ENCODE results near the gene PHACTR1.

The PHACTR1 gene

DNA sequence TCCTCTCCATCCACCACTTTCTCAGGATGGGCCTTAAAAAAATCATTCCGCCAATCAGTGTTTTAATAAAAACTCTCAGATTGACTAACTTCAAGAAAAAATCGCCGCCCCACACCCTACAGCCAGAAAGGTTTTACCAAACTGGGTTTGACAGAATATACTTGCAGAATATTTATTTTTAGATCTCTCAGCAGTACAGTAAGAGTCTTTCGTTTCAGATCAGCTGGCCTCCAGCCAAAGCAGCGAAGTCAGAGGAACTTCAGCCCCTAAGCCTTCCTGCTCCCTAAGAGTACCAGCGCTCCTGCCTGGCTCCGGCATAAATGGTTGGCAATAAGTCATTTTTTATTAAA, 587.1 kb downstream of the PHACTR1 start:
- Histone ChIP-seq H3K27me3 (no peaks in the 10 kb centered on the region), H3K4me1 (peaks cover 84% of the 10 kb centered on the region), H3K9me3 (no peaks in the 10 kb centered on the region), H3K4me2 (peak overlapping the region; percentile 90), H3K36me3 (peaks cover 69% of the 10 kb centered on the region), H3K4me3 (no peak overlapping the region; the same call in 1 of the 2 replicates), H3K9ac (peak overlapping the region; percentile 82), H3K27ac (peak overlapping the region; percentile 97), H4K20me1 (no peaks in the 10 kb centered on the region)
- TF ChIP-seq Cebpa-rat (IDR thresholded peaks at IDR 0.05) = no peak

DNA sequence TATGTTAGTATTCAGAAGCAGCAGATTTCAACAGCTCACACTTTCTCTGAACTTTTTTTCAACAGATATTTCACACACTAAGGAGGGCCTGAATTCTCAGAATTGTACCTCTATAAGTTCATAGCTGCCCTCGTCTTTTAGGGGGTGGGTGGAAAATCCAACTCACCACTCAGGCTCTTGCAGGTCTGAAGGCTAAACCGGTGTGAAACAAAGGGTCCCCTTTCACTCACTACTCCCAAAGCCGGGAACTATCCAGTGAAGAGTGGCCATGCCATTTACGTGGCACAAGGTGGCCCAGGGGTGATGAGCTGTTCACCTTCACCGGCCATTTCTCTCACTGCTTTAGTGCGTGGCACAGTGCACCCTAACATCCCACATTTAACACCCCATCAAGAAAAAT, 587.5 kb downstream of the PHACTR1 start:
- H3K9ac ChIP-seq = peak overlapping the region; percentile 82
- no peaks in the 10 kb centered on the region for H3K9me3 ChIP-seq
- H3K4me1 ChIP-seq = peaks cover 84% of the 10 kb centered on the region
- no peak overlapping the region for H3K4me3 ChIP-seq
- no peaks in the 10 kb centered on the region for H4K20me1 ChIP-seq
- H3K27me3 ChIP-seq = no peaks in the 10 kb centered on the region
- peak overlapping the region; percentile 90 for H3K4me2 ChIP-seq
- peaks cover 74% of the 10 kb centered on the region for H3K36me3 ChIP-seq
- peak overlapping the region; percentile 97 for H3K27ac ChIP-seq
- no peak for TF ChIP-seq Cebpa-rat (IDR thresholded peaks at IDR 0.05)

DNA sequence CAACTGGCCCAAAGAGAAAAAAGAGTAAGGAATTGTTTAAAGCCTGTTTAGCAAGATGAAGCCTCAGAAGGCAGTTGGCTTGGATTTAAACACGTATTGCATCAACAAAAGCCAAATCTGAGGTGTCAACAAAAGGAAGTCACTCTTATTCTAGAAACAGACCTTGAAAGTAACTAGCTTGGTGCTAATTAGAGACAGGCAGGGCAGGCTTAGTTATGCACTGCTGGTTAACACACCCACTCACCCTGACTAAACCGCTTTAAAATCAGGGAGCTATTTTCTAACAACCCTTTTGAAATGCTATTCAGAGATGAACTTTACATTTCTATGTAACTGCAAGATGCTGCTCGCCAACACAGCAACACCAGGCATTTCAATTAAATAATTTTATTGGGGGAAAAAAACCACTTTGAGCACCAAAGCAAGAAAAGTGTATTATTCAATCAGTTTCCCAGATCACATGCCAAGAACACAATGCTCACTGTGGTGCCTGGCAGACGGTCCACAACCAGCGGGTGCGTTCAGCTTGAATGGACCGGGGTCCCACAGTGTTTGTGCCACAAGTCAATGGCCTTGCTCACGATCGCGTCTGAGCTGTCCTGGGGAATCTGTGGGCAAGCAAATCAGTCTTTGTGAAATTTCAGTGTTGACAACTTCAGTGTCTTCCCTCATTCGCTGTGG, 588.2 kb downstream of the PHACTR1 start:
- Histone ChIP-seq H3K36me3 (peaks cover 79% of the 10 kb centered on the region), H3K9ac (peak overlapping the region; percentile 82)
- no peak for TF ChIP-seq Cebpa-rat (IDR thresholded peaks at IDR 0.05)

DNA sequence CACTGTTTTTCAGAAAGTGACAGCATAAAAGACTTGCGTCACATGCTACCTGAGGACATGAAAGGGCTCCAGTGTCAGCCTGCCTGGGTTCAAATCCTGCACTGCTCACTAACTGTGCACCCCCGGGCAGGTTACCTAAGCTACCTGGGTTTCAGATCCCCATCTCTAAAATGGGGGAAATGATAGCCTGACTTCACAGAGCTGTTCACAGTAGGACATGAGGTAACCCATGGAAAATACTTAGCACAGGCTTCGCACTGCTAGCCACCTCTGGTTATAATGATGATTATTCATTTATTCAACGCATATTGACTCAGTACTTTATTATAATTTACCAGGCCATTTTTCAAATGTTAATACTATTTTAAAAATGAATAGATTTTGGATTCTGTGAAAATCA, 588.7 kb downstream of the PHACTR1 start:
- Histone ChIP-seq H3K9me3 (no peaks in the 10 kb centered on the region), H3K4me3 (no peak overlapping the region), H3K9ac (peak overlapping the region; percentile 82; the same call in 1 of the 2 replicates), H3K4me2 (peak overlapping the region; percentile 90), H3K4me1 (peaks cover 72% of the 10 kb centered on the region), H4K20me1 (no peaks in the 10 kb centered on the region), H3K27me3 (no peaks in the 10 kb centered on the region), H3K27ac (peak overlapping the region; percentile 97), H3K36me3 (peaks cover 80% of the 10 kb centered on the region)
- TF ChIP-seq Cebpa-rat (IDR thresholded peaks at IDR 0.05) = no peak

More for the DNA sequence above, 588.2 kb downstream of the PHACTR1 start:
- peak overlapping the region; percentile 97 for H3K27ac ChIP-seq
- H3K4me2 ChIP-seq = peak overlapping the region; percentile 90
- no peaks in the 10 kb centered on the region for H3K9me3 ChIP-seq
- H3K4me1 ChIP-seq = peaks cover 78% of the 10 kb centered on the region
- no peaks in the 10 kb centered on the region for H4K20me1 ChIP-seq
- no peaks in the 10 kb centered on the region for H3K27me3 ChIP-seq
- no peak overlapping the region for H3K4me3 ChIP-seq

DNA sequence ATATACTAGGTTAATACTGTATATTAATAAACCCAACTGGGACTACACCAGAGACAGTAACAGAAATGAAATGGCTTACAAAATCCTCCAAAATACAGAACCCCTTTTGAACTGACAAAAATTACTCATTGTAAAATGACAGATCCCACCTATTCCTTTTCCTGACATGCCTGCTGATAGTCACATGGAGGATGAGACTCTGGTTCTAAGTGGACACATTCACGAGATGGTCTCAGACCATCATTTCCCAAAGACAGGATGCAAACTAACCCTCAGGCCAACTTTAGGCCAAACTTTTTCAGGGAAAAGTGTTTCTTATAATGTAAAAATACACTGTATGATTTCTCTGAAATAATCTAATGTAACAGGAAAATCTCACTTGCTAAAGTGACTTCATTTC, 589.2 kb downstream of the PHACTR1 start:
- Histone ChIP-seq H3K36me3 (peaks cover 79% of the 10 kb centered on the region), H3K27ac (no peak overlapping the region), H3K9me3 (no peaks in the 10 kb centered on the region), H4K20me1 (no peaks in the 10 kb centered on the region), H3K4me3 (no peak overlapping the region), H3K4me1 (peaks cover 67% of the 10 kb centered on the region), H3K27me3 (no peaks in the 10 kb centered on the region), H3K9ac (no peak overlapping the region), H3K4me2 (peak overlapping the region; percentile 90)
- no peak for TF ChIP-seq Cebpa-rat (IDR thresholded peaks at IDR 0.05)

DNA sequence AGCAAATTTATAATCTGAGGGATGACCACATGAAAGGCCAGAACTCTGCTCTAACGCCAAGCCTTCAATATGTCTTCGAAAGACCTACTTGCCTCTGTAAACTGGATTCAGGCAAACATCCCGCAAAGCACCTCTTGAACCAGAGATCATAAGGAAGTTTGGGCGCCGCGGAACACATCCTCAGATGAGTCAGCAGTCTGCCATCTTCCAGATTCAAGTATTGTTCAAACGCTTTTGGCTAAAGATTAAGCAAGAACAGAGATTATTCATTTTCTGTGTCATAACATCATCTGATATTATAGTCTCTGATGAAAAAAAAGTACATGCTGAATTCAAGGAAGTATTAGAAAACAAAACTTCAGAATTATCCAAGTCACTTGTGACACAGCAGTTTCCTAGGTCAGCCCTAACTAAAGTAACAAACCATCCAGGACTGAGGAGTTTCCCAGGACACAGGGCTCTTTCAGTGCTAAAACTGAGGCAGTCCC, 591.0 kb downstream of the PHACTR1 start:
- peaks cover 50% of the 10 kb centered on the region for H3K4me1 ChIP-seq
- no peak for TF ChIP-seq Cebpa-rat (IDR thresholded peaks at IDR 0.05)
- no peaks in the 10 kb centered on the region for H3K9me3 ChIP-seq
- no peak overlapping the region for H3K4me3 ChIP-seq
- H4K20me1 ChIP-seq = no peaks in the 10 kb centered on the region
- no peaks in the 10 kb centered on the region for H3K27me3 ChIP-seq
- H3K4me2 ChIP-seq = no peak overlapping the region
- H3K9ac ChIP-seq = no peak overlapping the region
- H3K36me3 ChIP-seq = peaks cover 78% of the 10 kb centered on the region
- H3K27ac ChIP-seq = no peak overlapping the region

DNA sequence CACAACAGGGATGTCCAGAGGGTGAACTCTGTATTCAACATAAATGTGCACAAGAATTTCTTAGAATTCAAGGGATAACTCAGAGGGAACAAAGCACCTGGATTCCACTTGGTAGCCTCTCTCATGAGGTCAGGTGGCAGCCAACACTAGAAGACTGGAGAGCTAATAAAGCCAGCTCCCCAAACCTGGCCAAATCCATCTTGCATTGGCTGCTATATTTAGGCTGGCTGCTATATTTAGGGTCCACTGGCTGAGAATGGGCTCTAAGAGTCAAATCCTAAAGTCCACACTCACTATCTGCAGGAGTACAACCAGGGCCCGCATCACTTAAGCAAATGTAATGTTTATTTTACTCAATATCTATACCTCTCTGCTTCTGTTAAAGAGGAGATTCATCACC, 591.8 kb downstream of the PHACTR1 start:
- Histone ChIP-seq H3K4me3 (no peak overlapping the region), H3K9me3 (no peaks in the 10 kb centered on the region), H3K27me3 (no peaks in the 10 kb centered on the region), H4K20me1 (no peaks in the 10 kb centered on the region), H3K4me1 (peaks cover 42% of the 10 kb centered on the region), H3K36me3 (peaks cover 85% of the 10 kb centered on the region), H3K4me2 (no peak overlapping the region), H3K9ac (no peak overlapping the region), H3K27ac (0 out of 2 replicates have a peak overlapping the region, but pooled peaks have one; percentile 15)
- TF ChIP-seq Cebpa-rat (IDR thresholded peaks at IDR 0.05) = no peak

DNA sequence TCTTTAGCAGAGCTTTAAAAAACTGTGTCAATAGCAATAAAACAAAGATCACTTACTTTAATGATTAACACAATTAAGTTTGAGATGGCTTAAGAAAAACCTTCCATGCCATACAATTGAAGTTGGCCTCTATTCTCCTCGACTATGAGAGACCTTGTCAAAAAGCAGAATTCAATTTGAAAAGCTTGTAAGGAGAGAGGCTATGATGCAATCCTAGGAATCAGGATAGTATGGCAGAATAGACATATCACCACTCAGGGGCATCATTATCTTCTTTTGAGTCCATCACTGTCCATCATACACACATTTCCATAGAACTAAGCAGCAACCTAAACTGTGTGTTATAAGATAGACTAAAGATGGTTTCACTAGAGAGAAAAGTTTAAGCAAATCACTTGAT, 594.6 kb downstream of the PHACTR1 start:
- TF ChIP-seq Cebpa-rat (IDR thresholded peaks at IDR 0.05) = no peak; the same call in 1 of the 2 replicates
- Histone ChIP-seq H3K4me1 (peaks cover 15% of the 10 kb centered on the region; the same call in 1 of the 2 replicates), H3K4me2 (no peak overlapping the region), H3K9me3 (no peaks in the 10 kb centered on the region), H3K4me3 (no peak overlapping the region), H3K27ac (no peak overlapping the region), H3K9ac (no peak overlapping the region), H3K27me3 (no peaks in the 10 kb centered on the region), H3K36me3 (peaks cover 94% of the 10 kb centered on the region), H4K20me1 (no peaks in the 10 kb centered on the region)

DNA sequence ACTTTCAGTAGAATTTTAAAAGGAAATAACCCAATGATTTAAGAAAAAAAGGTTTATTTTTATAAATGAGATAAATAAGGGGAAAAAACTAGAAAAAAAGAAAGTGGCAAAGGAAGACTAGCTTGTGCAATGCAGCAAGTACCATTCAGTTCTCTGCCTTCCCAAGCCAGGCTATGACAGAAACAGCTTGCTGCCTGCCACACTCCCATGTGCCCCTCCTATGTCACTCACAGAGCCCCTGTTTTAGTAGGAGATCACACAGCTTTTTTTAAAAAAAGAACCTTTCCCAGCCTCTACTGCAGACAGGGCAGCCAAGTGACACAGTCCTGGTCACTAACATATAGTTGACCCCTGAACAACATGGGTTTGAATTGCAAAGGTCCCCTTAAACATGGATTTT, 598.2 kb downstream of the PHACTR1 start:
- H3K9ac ChIP-seq = no peak overlapping the region
- no peaks in the 10 kb centered on the region for H3K9me3 ChIP-seq
- no peak overlapping the region for H3K4me3 ChIP-seq
- no peaks in the 10 kb centered on the region for H3K27me3 ChIP-seq
- TF ChIP-seq Cebpa-rat (IDR thresholded peaks at IDR 0.05) = no peak
- no peak overlapping the region for H3K4me2 ChIP-seq
- no peaks in the 10 kb centered on the region for H3K4me1 ChIP-seq
- H3K36me3 ChIP-seq = peaks cover 94% of the 10 kb centered on the region
- H4K20me1 ChIP-seq = no peaks in the 10 kb centered on the region; the same call in 1 of the 2 replicates
- H3K27ac ChIP-seq = no peak overlapping the region

DNA sequence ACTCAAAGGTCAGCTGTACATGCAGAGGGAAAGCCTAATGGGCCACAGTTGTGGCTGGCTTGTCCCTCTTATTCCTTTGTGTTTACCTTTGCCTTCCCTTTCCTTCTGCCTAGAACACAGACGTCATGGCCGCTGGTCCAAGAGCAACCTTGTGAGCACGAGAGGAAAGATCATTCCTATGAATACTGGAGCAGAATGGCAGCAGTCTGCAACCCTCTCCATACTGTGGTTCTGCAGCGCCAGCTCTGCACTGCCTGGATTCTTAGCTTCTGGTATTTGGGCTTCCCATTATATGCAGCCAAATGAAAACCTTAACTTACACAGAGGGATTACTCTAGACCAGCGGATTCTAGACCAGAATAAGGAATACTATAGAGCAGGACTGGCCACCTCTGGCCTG, 599.3 kb downstream of the PHACTR1 start:
- Histone ChIP-seq H3K36me3 (peaks cover 96% of the 10 kb centered on the region), H3K4me2 (no peak overlapping the region), H3K27me3 (no peaks in the 10 kb centered on the region), H4K20me1 (no peaks in the 10 kb centered on the region; the same call in 1 of the 2 replicates), H3K9me3 (no peaks in the 10 kb centered on the region), H3K27ac (no peak overlapping the region), H3K9ac (no peak overlapping the region), H3K4me3 (no peak overlapping the region), H3K4me1 (no peaks in the 10 kb centered on the region)
- TF ChIP-seq Cebpa-rat (IDR thresholded peaks at IDR 0.05) = no peak
